Esophagus muscularis mucosa (tissue), 4 donors: ENCODE data around the gene TPD52L1. TPM values are rescaled to one million over a fixed set of nuclear protein-coding genes. Genes with fewer than 3 reads are reported as not detected.
A peak's percentile ranks its signal among the peaks of the same experiment; 100 is the strongest.

Experiments
- DNase-seq: peaks from one replicate; pipeline ENCODE4 v3.0.0-alpha.2; 2017; ENCODE audit errors: extremely low spot score
- H3K27ac ChIP-seq, 4 donors: fragments of 200-600 bp; sonication (generic); replicated peaks in 1 of 4; 1 replicate in 3 of 4; 2 replicates in 1 of 4; pipeline ENCODE4 v1.5.1; 2016 to 2019; ENCODE audit warnings: mild to moderate bottlenecking in 1 of 4
- H3K27me3 ChIP-seq, 4 donors: fragments of 200-600 bp; sonication (generic); one replicate each; pipeline versions ENCODE4 v1.5.1 to v1.6.0; 2016 to 2019
- H3K36me3 ChIP-seq, 4 donors: fragments of 200-600 bp; sonication (generic); one replicate each; pipeline ENCODE4 v1.5.1; 2016 to 2019
- H3K4me1 ChIP-seq, 4 donors: fragments of 200-600 bp; sonication (generic); one replicate each; pipeline ENCODE4 v1.5.1; 2016 to 2019
- H3K4me3 ChIP-seq, 4 donors: fragments of 200-600 bp; sonication (generic); 1 replicate in 2 of 4; 2 replicates in 2 of 4; pipeline ENCODE4 v1.5.1; 2016 to 2019; ENCODE audit warnings: mild to moderate bottlenecking in 4 of 4, moderate library complexity in 1 of 4
- H3K9me3 ChIP-seq, 4 donors: fragments of 200-600 bp; sonication (generic); 1 replicate in 3 of 4; 2 replicates in 1 of 4; pipeline ENCODE4 v1.5.1; 2016 to 2019
- EP300 ChIP-seq: sonication (generic); formaldehyde crosslinking; IDR thresholded peaks from one replicate; pipeline ENCODE4 v1.6.1; 2017; ENCODE audit warnings: antibody characterized with exemption
- POLR2A ChIP-seq: fragments of 450-650 bp; IDR thresholded peaks from one replicate; pipeline ENCODE4 v1.6.1; 2017; ENCODE audit warnings: antibody characterized with exemption, moderate library complexity, mild to moderate bottlenecking, low read depth
- POLR2AphosphoS5 ChIP-seq, 2 donors: sonication (generic); formaldehyde crosslinking; IDR thresholded peaks; one replicate each; pipeline ENCODE4 v1.6.1; 2017; ENCODE audit warnings: antibody characterized with exemption in 2 of 2
- WGBS: methylation state at CpG from one replicate; pipeline ENCODE4 v1.1.5; 2018; 5-methylcytosine and 5-hydroxymethylcytosine counted together
- intact Hi-C: fragments of 100-400 bp; cut with DNase I; formaldehyde crosslinking; loops from one replicate; pipeline ENCODE4 v1.15.1; 2023
- total RNA-seq, 4 donors: library from RNA; depleted of rRNA; stranded (reverse); fragments of >200 nt; gene quantifications; one replicate each; pipeline versions ENCODE4 v1.1.0 to v1.2.1, GENCODE V29; 2016
- TF ChIP-seq, protein P1 (sequence below), 3 experiments: fragments of 200-600 bp in 2 of 3; fragments of 450-650 bp in 1 of 3; sonication (generic) in 2 of 3; IDR thresholded peaks; one replicate each; pipeline ENCODE4 v1.5.1; 2017 to 2019; ENCODE audit warnings: antibody characterized with exemption in 3 of 3, mild to moderate bottlenecking in 2 of 3, moderate library complexity in 1 of 3

The TPD52L1 gene, protein sequence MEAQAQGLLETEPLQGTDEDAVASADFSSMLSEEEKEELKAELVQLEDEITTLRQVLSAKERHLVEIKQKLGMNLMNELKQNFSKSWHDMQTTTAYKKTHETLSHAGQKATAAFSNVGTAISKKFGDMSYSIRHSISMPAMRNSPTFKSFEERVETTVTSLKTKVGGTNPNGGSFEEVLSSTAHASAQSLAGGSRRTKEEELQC
- 10 to 100 TPM; 18.7 to 46.4 (median 31.1) TPM for total RNA-seq

DNA sequence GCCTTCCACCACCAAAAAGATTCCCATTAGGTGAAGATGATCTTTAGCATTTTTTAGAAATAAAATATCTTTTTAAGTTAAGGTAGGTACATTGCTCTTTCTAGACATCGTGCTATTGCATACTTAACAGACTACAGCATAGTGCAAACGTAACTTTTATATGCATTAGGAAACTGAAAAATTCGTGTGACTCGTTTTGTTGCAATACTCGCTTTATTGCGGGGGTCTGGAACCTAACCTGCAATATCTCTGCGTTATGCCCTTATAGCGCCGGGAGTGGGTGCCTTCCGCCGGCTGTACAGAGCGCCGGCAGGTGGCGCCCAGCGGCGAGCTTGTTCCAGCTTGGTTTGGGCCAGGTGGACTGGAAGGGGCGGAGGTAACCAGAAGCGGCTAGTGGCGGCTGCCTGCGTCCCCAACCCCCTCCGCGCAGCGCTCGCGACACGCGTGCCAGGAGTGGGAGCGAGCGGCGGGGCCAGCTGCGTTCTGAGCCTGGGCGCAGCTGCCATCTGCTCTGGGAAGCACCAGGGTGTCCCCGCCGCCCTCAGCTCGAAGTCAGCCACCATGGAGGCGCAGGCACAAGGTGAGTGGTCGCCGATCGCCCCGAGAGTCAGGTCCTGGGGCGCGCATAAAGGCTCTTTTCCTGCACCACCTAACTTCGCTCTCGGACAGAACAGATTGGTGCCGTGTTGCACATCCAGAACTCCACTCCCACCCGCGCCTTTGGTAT, at the start of gene TPD52L1:
Gene TPD52L1, plus strand, starts transcription at position 383 of the 727 bp plus-strand sequence. Its CDS starts 179 bp downstream, at position 562.
- Histone ChIP-seq H3K27ac (peak within 1 kb of the TSS; percentile 63 to 78 (median 71)), H3K36me3 (no peaks in the 10 kb centered on the region), H3K27me3 (no peaks in the 10 kb centered on the region), H3K9me3 (no peaks in the 10 kb centered on the region), H3K4me1 (peaks cover 6 to 29% (median 25%) of the 10 kb centered on the region in 4 donors), H3K4me3 (peak within 1 kb of the TSS; percentile 60 to 80 (median 66))
- TF ChIP-seq POLR2AphosphoS5 (IDR thresholded peaks at IDR 0.05) (peak; percentile 31 to 70), POLR2A (no peak)
- TF ChIP-seq, protein P1, sequence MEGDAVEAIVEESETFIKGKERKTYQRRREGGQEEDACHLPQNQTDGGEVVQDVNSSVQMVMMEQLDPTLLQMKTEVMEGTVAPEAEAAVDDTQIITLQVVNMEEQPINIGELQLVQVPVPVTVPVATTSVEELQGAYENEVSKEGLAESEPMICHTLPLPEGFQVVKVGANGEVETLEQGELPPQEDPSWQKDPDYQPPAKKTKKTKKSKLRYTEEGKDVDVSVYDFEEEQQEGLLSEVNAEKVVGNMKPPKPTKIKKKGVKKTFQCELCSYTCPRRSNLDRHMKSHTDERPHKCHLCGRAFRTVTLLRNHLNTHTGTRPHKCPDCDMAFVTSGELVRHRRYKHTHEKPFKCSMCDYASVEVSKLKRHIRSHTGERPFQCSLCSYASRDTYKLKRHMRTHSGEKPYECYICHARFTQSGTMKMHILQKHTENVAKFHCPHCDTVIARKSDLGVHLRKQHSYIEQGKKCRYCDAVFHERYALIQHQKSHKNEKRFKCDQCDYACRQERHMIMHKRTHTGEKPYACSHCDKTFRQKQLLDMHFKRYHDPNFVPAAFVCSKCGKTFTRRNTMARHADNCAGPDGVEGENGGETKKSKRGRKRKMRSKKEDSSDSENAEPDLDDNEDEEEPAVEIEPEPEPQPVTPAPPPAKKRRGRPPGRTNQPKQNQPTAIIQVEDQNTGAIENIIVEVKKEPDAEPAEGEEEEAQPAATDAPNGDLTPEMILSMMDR (IDR thresholded peaks at IDR 0.05), result peak; percentile 72 to 90 (median 89)
- DNase-seq, result no peak
- intact Hi-C loops, result loop anchor here (5.0 kb wide), 1 partner anchor 159 kb away; no protein-coding TSS in a partner anchor
- 4% methylated on average over 8 of the region's 47 CpGs for WGBS

DNA sequence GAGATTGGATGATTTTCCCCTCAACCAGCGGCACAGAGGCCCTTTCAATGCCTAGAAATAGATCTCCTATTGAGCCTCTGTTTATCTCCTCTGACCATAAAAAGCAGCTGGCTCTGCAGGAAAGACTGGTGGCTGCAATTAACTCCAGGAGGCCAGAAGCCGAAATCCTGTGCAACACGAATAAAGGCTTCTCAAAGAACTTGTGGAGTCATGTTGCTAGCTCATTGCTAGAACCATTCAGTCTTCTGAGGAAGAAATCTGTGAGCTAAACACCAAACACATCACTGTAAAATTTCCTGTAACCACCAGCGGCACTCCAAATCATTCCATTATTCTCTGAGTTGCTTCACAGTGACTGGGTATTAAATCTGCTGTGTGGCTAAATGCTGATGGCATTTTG, 49.1 kb upstream of the TPD52L1 start:
- H3K4me3 ChIP-seq, result no peak overlapping the region
- intact Hi-C loops, result no loop called here
- DNase-seq, result no peak
- no peaks in the 10 kb centered on the region for H3K27me3 ChIP-seq
- 76% methylated on average over 4 of the region's 4 CpGs for WGBS
- TF ChIP-seq, protein P1 (IDR thresholded peaks at IDR 0.05), result no peak
- no peak for TF ChIP-seq EP300
- TF ChIP-seq POLR2A, result no peak
- TF ChIP-seq POLR2AphosphoS5 (IDR thresholded peaks at IDR 0.05), result no peak
- no peaks in the 10 kb centered on the region for H3K36me3 ChIP-seq
- H3K27ac ChIP-seq, result peak overlapping the region in 2 of 4 donors; percentile 41 to 67
- peaks cover 11 to 48% (median 36%) of the 10 kb centered on the region in 4 donors for H3K4me1 ChIP-seq
- peaks cover 0 to 3% (median 0%) of the 10 kb centered on the region in 4 donors for H3K9me3 ChIP-seq

DNA sequence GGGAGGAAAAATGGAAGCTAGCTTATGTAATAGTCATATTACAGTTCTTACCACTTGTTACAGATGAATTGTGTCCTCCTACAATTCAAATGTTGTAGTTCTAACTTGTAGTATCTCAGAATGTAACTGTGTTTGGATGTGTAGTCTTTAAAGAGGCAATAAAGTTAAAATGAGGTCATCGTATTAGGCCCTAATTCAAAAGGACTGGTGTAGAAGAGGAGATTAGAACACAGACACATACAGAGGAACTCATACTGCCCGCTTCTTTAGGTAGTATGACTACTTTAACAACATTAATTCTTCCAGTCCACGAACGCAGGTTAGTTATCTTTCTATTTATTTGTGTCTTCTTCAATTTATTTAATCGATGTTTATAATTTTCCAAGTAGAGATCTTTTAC, 46.5 kb upstream of the TPD52L1 start:
- WGBS, result 93% methylated on average over 5 of the region's 5 CpGs
- TF ChIP-seq EP300 (no peak), POLR2AphosphoS5 (IDR thresholded peaks at IDR 0.05) (no peak), POLR2A (no peak)
- TF ChIP-seq, protein P1 (IDR thresholded peaks at IDR 0.05), result no peak
- intact Hi-C loops, result no loop called here

DNA sequence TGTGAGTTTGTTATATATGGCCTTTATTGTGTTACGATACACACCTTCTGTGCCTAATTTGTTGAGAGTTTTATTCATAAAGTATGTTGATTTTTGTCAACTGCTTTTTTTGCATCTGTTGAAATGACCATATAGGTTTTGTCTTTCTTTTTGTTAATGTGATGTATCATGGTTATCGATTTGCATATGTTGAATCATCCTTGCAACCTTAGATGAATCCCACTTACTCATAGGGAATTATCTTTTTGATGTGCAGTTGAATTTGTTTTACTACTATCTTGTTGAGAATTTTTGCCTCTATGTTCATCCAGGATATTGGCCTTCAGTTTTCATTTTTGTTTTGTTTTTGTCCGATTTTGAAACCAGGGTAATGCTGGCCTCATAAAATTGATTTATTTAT, 45.7 kb upstream of the TPD52L1 start:
- intact Hi-C loops, result no loop called here
- Histone ChIP-seq H3K27me3 (no peaks in the 10 kb centered on the region), H3K4me3 (no peak overlapping the region), H3K4me1 (peaks cover 0 to 14% (median 9%) of the 10 kb centered on the region in 4 donors), H3K9me3 (peaks cover 0 to 32% (median 21%) of the 10 kb centered on the region in 4 donors), H3K27ac (no peak overlapping the region), H3K36me3 (no peaks in the 10 kb centered on the region)
- no peak for DNase-seq
- 86% methylated on average over 3 of the region's 3 CpGs for WGBS
- TF ChIP-seq POLR2AphosphoS5 (IDR thresholded peaks at IDR 0.05), result no peak
- TF ChIP-seq, protein P1 (IDR thresholded peaks at IDR 0.05), result no peak
- TF ChIP-seq EP300, result no peak
- TF ChIP-seq POLR2A, result no peak

More for the DNA sequence above, 46.5 kb upstream of the TPD52L1 start:
- Histone ChIP-seq H3K4me1 (peaks cover 6 to 23% (median 17%) of the 10 kb centered on the region in 4 donors), H3K9me3 (peaks cover 0 to 29% (median 19%) of the 10 kb centered on the region in 4 donors), H3K36me3 (no peaks in the 10 kb centered on the region), H3K4me3 (no peak overlapping the region), H3K27ac (no peak overlapping the region), H3K27me3 (no peaks in the 10 kb centered on the region)
- DNase-seq, result no peak
